Measurements from ENCODE around the gene TYK2. TPM values are rescaled to one million over a fixed set of nuclear protein-coding genes. Genes with fewer than 3 reads are reported as not detected.

Gene TYK2
- total and polyA plus RNA-seq, 2 of the 13 experiments (the other 11 are each of a cell fraction or from before 2014, with no cell fraction given), result 38.8 to 60.1 TPM

DNA sequence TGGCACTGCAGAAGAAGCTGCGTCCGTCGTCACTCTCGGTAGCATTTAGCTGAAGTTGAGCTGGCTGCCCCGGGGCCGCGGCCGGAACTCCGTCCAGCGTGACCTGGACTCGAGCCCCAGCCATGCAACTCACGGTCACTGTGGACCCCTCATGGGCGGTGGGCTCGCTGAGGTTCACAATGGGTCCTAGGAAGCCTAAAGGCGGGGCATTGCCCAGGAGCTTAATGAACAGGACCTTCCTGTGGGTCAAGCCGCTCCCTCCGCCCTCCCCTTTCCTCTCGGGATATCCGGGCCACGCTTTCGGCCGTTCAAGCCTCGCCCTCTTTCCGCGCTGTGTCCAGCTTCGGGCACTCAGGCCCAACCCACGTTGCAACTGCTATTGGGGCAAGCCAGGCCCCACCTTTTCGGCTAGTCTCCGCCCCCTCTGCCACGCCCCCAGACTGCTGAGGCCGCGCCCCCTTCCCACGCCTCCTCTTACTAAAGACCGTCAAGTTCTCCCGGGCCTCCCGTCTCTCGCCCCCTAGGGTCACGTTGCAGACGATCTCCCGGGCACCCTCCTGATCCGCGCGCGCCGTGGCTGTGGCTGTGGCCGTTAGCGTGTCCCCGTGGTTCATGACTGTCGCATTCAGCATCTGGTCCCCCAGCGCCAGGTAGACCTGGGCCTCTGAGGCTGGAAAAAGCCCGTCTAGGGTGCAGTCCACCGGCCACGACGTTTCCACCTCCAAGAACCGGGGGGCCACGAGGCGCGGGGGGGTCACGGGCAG lies 45.6 kb downstream of the TYK2 start (continued):
- TF ChIP-seq HNRNPH1 (optimal IDR thresholded peaks at IDR 0.05; ENCODE audit: low read depth, low read length), result no peak
- no peak for TF ChIP-seq KDM4B (CRISPR knock-in tag; IDR thresholded peaks at IDR 0.05)
- peak; percentile 73; the same call in 1 of the 2 replicates for TF ChIP-seq ZNF747 (CRISPR knock-in tag; IDR thresholded peaks at IDR 0.05; ENCODE audit: borderline replicate concordance)
- 0 out of 2 replicates have a peak, but pooled peaks have one; percentile 45 for TF ChIP-seq ZNF441 (CRISPR knock-in tag; IDR thresholded peaks at IDR 0.05; ENCODE audit: borderline replicate concordance)
- TF ChIP-seq ZFP41 (CRISPR knock-in tag; IDR thresholded peaks at IDR 0.05; ENCODE audit: borderline replicate concordance), result no peak
- no peak for TF ChIP-seq PBX2 (CRISPR knock-in tag; IDR thresholded peaks at IDR 0.05)
- peak; percentile 44; the same call in 1 of the 2 replicates for TF ChIP-seq ZSCAN21 (CRISPR knock-in tag; IDR thresholded peaks at IDR 0.05; ENCODE audit: borderline replicate concordance)
- no peak for TF ChIP-seq NONO (IDR thresholded peaks at IDR 0.05)
- peak; percentile 52; the same call in 1 of the 2 replicates for TF ChIP-seq NONO (CRISPR knock-in tag; conservative IDR thresholded peaks at IDR 0.05)
- no peak for TF ChIP-seq ZNF775 (CRISPR knock-in tag; IDR thresholded peaks at IDR 0.05; ENCODE audit: borderline replicate concordance)
- no peak for TF ChIP-seq ZNF720 (CRISPR knock-in tag; IDR thresholded peaks at IDR 0.05)
- 0 out of 2 replicates have a peak, but pooled peaks have one; percentile 1 for TF ChIP-seq ZNF274 (CRISPR knock-in tag; IDR thresholded peaks at IDR 0.05)
- no peak for TF ChIP-seq SIX4 (CRISPR knock-in tag; IDR thresholded peaks at IDR 0.05)
- TF ChIP-seq ZNF207 (IDR thresholded peaks at IDR 0.05; ENCODE audit: borderline replicate concordance), result no peak
- no peak for TF ChIP-seq GPN1 (CRISPR knock-in tag; IDR thresholded peaks at IDR 0.05; ENCODE audit: borderline replicate concordance)
- no peak for TF ChIP-seq RELA (CRISPR knock-in tag; IDR thresholded peaks at IDR 0.05)
- TF ChIP-seq BRCA1 (CRISPR knock-in tag; IDR thresholded peaks at IDR 0.05), result no peak
- peak; percentile 43 for TF ChIP-seq AGO2 (optimal IDR thresholded peaks at IDR 0.05; ENCODE audit: low read depth, low read length)
- TF ChIP-seq ZNF253 (CRISPR knock-in tag; IDR thresholded peaks at IDR 0.05; ENCODE audit: borderline replicate concordance), result no peak
- TF ChIP-seq ZNF549 (CRISPR knock-in tag; IDR thresholded peaks at IDR 0.05), result no peak
- no peak for TF ChIP-seq ATF1 (CRISPR knock-in tag; IDR thresholded peaks at IDR 0.05)
- TF ChIP-seq FOXA3 (CRISPR knock-in tag; IDR thresholded peaks at IDR 0.05), result no peak
- peak; percentile 82 for TF ChIP-seq ZNF772 (CRISPR knock-in tag; IDR thresholded peaks at IDR 0.05)
- no peak for TF ChIP-seq ZNF75D (CRISPR knock-in tag; IDR thresholded peaks at IDR 0.05; ENCODE audit: borderline replicate concordance)
- no peak for TF ChIP-seq SIN3B (IDR thresholded peaks at IDR 0.05; ENCODE audit: low read length)
- no peak; the same call in 1 of the 2 replicates for TF ChIP-seq ZSCAN25 (CRISPR knock-in tag; IDR thresholded peaks at IDR 0.05)
- no peak for TF ChIP-seq SETDB1 (CRISPR knock-in tag; IDR thresholded peaks at IDR 0.05; ENCODE audit: borderline replicate concordance)
- no peak for TF ChIP-seq LBX2 (CRISPR knock-in tag; IDR thresholded peaks at IDR 0.05; ENCODE audit: borderline replicate concordance)
- TF ChIP-seq KMT2A (CRISPR knock-in tag; IDR thresholded peaks at IDR 0.05), result 0 out of 2 replicates have a peak, but pooled peaks have one; percentile 16
- TF ChIP-seq, protein P1, sequence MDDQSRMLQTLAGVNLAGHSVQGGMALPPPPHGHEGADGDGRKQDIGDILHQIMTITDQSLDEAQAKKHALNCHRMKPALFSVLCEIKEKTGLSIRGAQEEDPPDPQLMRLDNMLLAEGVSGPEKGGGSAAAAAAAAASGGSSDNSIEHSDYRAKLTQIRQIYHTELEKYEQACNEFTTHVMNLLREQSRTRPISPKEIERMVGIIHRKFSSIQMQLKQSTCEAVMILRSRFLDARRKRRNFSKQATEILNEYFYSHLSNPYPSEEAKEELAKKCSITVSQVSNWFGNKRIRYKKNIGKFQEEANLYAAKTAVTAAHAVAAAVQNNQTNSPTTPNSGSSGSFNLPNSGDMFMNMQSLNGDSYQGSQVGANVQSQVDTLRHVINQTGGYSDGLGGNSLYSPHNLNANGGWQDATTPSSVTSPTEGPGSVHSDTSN (CRISPR knock-in tag; IDR thresholded peaks at IDR 0.05; ENCODE audit: borderline replicate concordance), result no peak
